Measurements from ENCODE around the gene GATC. TPM values are rescaled to one million over a fixed set of nuclear protein-coding genes. Genes with fewer than 3 reads are reported as not detected.
A peak's percentile ranks its signal among the peaks of the same experiment; 100 is the strongest.

GATC gene
- total and polyA plus RNA-seq, 2 experiments from 2014 or later, result 12.7 to 19.3 TPM

DNA sequence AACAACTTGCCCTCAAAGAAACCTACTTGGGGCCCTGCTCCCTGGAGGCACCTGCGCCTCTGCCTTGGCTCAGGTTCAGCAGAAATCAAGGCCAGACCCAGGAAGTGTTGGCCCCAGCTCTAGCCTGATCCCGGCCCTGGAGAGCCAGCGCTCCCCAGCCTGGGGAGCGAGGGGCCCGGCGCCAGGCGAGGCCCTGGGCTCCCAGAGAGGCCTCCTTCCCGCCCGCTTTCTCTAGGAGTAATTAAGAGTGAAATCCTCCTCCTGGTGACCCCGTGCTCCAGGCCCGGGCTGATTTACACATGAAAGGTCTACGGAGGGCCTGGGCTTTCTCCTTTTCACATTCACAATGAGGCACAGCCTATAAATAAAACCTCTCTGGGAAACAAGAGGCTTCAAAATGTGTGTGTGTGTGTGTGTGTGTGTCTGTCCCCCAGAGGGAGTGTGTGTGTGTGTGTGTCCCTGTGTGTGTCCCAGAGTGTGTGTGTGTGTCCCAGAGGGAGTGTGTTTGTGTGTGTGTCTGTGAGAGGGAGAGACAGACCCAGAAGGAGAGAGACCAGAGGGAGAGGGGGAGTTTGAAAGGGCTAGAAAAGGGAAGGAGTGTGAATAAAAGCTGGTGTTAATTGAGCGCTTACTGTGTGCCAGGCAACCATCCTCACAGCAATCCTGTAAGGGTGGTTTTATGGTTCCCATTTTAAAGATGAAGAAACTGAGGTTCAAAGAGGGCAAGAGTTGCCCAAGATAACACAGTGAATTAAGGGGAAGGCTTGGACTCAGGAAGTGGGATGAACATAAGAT is 32.1 kb upstream of the GATC start:
- no peak overlapping the region for H3K4me3 ChIP-seq
- peak overlapping the region; percentile 96 for H3K27ac ChIP-seq
- peaks cover 10% of the 10 kb centered on the region for H3K4me1 ChIP-seq (ENCODE audit: low read depth)
- DNase-seq (ENCODE audit: low read depth in 1 of 2, low spot score in 1 of 2), result peak in 1 of 2 donors; percentile 82
- no peaks in the 10 kb centered on the region for H3K27me3 ChIP-seq
- no peaks in the 10 kb centered on the region for H3K36me3 ChIP-seq
- TF ChIP-seq, protein P1, sequence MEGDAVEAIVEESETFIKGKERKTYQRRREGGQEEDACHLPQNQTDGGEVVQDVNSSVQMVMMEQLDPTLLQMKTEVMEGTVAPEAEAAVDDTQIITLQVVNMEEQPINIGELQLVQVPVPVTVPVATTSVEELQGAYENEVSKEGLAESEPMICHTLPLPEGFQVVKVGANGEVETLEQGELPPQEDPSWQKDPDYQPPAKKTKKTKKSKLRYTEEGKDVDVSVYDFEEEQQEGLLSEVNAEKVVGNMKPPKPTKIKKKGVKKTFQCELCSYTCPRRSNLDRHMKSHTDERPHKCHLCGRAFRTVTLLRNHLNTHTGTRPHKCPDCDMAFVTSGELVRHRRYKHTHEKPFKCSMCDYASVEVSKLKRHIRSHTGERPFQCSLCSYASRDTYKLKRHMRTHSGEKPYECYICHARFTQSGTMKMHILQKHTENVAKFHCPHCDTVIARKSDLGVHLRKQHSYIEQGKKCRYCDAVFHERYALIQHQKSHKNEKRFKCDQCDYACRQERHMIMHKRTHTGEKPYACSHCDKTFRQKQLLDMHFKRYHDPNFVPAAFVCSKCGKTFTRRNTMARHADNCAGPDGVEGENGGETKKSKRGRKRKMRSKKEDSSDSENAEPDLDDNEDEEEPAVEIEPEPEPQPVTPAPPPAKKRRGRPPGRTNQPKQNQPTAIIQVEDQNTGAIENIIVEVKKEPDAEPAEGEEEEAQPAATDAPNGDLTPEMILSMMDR (IDR thresholded peaks at IDR 0.05; ENCODE audit: low read depth, low read length), result no peak
- H3K9me3 ChIP-seq (ENCODE audit: low read depth), result no peaks in the 10 kb centered on the region

DNA sequence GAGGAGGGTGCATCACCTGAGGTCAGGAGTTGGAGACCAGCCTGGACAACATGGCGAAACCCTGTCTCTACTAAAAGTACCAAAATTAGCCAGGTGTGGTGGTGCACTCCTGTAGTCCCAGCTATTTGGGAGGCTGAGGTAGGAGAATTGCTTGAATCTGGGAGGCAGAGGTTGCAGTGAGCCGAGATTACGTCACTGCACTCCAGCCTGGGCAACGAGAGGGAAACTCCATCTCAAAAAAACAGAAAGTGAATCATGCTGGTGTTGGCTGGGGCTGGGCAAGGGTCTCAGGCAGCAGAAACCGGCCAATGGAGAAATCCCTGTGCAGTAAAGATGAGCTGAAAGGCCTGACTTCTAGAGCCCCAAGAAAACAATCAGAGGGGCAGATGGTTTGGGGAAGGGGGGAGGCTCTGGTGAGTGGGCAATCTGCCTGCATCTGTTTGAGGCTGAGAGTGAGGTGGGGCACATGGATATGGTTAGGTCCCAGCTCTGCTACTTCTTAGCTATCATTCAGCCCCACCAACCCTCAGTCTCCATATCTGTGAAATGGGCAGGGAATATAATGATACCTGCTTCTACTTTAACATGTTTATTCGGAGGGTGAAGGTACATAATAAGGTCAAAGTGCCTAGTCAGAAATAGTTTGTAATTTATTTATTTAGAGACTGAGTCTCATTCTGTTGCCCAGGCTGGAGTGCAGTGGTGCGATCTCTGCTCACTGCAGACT is 29.6 kb upstream of the GATC start:
- TF ChIP-seq, protein P1 (IDR thresholded peaks at IDR 0.05; ENCODE audit: low read depth, low read length), result no peak
- peaks cover 10% of the 10 kb centered on the region for H3K4me1 ChIP-seq (ENCODE audit: low read depth)

DNA sequence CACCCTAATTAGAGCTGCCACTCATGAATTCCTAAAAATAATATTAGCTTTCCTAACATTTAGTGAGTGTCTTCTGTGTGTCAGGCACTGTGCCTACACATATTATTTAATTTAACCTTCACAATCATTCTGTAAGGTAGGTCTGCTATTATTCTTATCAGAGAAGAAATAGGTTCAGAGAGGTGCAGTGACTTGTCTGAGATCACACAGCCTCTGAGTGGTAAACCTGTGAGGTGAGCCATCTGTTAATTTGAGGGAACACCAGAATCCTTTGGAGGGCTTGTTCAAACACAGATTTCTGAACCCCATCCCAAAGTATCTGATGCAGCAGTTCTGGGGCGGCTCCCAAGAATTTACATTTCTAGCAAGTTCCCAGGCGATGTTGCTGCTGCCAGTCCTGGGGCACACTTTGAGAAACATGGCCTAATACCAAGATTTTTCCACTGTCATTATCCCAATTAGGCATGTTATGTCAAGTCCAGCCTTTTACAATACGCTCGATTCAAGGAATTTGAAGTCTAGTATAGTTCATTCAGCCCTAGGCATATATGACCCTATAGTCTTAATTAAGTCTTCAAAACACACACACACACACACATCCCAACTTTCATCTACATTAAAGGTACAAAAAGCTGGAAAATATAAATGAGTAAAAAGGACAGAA is 28.2 kb upstream of the GATC start:
- no peaks in the 10 kb centered on the region for H3K27me3 ChIP-seq

More for the DNA sequence above, 29.6 kb upstream of the GATC start:
- DNase-seq (ENCODE audit: low read depth in 1 of 2, low spot score in 1 of 2), result no peak
- Histone ChIP-seq H3K36me3 (no peaks in the 10 kb centered on the region), H3K4me3 (no peak overlapping the region), H3K9me3 (ENCODE audit: low read depth) (no peaks in the 10 kb centered on the region), H3K27ac (no peak overlapping the region), H3K27me3 (no peaks in the 10 kb centered on the region)

DNA sequence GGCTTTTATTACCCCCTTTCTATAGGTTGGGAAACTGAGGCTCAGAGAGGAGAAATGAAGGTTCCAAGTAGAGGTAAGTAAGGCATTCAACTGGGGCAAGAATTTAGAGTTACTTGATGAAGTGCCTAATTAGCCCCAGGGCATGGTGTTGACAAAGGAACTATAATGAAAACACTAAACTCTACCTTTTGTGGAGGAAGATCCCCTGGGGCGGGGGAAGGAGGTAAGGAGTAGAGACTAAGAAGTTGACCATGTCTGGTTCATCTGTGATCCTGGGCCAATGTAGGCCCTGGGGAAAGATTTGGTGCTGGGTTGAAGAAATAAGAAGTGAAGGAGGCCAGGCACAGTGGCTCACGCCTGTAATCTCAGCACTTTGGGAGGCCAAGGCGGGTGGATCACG is 24.5 kb upstream of the GATC start:
- no peak overlapping the region for H3K4me3 ChIP-seq
- H3K27ac ChIP-seq, result no peak overlapping the region
- no peaks in the 10 kb centered on the region for H3K36me3 ChIP-seq
- no peak for DNase-seq (ENCODE audit: low read depth in 1 of 2, low spot score in 1 of 2)
- no peaks in the 10 kb centered on the region for H3K27me3 ChIP-seq
- H3K4me1 ChIP-seq (ENCODE audit: low read depth), result no peaks in the 10 kb centered on the region
- TF ChIP-seq, protein P1 (IDR thresholded peaks at IDR 0.05; ENCODE audit: low read depth, low read length), result no peak
- H3K9me3 ChIP-seq (ENCODE audit: low read depth), result no peaks in the 10 kb centered on the region

More for the DNA sequence above, 28.2 kb upstream of the GATC start:
- no peak overlapping the region for H3K27ac ChIP-seq
- TF ChIP-seq, protein P1 (IDR thresholded peaks at IDR 0.05; ENCODE audit: low read depth, low read length), result no peak
- DNase-seq (ENCODE audit: low read depth in 1 of 2, low spot score in 1 of 2), result no peak
- no peaks in the 10 kb centered on the region for H3K36me3 ChIP-seq
- no peak overlapping the region for H3K4me3 ChIP-seq
- peaks cover 10% of the 10 kb centered on the region for H3K4me1 ChIP-seq (ENCODE audit: low read depth)
- no peaks in the 10 kb centered on the region for H3K9me3 ChIP-seq (ENCODE audit: low read depth)

DNA sequence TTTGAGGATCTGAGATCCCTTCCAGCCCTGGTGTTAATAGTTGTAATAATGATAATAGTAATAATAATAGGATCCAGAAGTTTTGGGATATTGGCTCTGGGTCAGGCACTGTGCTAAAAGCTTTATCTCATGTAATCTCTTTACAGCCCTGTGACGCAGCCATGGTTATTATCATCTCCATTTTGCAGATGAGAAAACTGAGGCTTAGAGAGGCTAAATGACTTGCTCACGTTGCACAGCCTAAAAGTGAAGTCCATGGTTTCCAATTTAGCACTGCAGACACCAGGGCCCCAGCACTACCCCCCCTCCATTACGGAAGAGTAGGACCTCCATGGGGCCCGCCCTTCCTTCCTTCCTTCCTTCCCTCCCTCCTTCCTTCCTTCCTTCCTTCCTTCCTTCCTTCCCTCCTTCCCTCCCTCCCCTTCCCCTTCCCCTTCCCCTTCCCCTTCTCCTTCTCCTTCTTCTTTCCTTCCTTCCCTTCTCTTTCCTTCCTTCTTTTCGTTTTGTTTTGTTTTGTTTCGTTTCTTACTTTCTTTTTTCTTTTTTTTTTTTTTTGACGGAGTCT is 23.3 kb upstream of the GATC start:
- Histone ChIP-seq H3K27me3 (no peaks in the 10 kb centered on the region), H3K36me3 (no peaks in the 10 kb centered on the region), H3K9me3 (ENCODE audit: low read depth) (no peaks in the 10 kb centered on the region), H3K27ac (no peak overlapping the region), H3K4me1 (ENCODE audit: low read depth) (no peaks in the 10 kb centered on the region), H3K4me3 (no peak overlapping the region)
- TF ChIP-seq, protein P1 (IDR thresholded peaks at IDR 0.05; ENCODE audit: low read depth, low read length), result no peak
- no peak for DNase-seq (ENCODE audit: low read depth in 1 of 2, low spot score in 1 of 2)
